AG04449 (cell line): ENCODE data around the gene ZNF239.
"Not testable (repeated sequence)": the region's sequence is repeated elsewhere in the genome, so short reads cannot be mapped to it uniquely, and the experiment has no call there.

Experiments used
- CTCF ChIA-PET: fragments of 350-600 bp; formaldehyde crosslinking; extraction: SDS; loops from one replicate; lab custom pipeline; 2021; ENCODE audit warnings: antibody characterized with exemption; lab: Yijun Ruan, JAX
- POLR2A ChIA-PET: fragments of 400-600, 350-600 bp; formaldehyde crosslinking; extraction: SDS; loops from one replicate; lab custom pipeline; 2020; ENCODE audit warnings: antibody characterized with exemption, inconsistent platforms; lab: Yijun Ruan, JAX
- DNase-seq: peaks from one replicate; pipeline ENCODE4 v3.0.0-alpha.2; 2010; ENCODE audit warnings: low read depth, low spot score
- H3K4me3 ChIP-seq: 2 replicates; pipeline ENCODE4 v1.5.1; 2011; ENCODE audit warnings: low read depth, mild to moderate bottlenecking, control low read depth, low read length
- CTCF ChIP-seq: IDR thresholded peaks from one replicate; pipeline ENCODE4 v1.5.1; 2011; ENCODE audit warnings: mild to moderate bottlenecking, moderate library complexity, low read length, control low read depth, inconsistent platforms; ENCODE audit not compliant: insufficient read depth; ENCODE audit errors: missing control alignments

The ZNF239 gene

GRCh38 chr10:43607199-43607573 lies 32.8 kb upstream of the ZNF239 start:
- CTCF ChIA-PET, result no interaction called here
- DNase-seq, result no peak
- H3K4me3 ChIP-seq, result peak overlapping the region; percentile 79
- POLR2A ChIA-PET, result interaction anchor here (0.9 kb wide), 1 partner anchor 9 kb away, joined by 3 read pairs; no protein-coding TSS in a partner anchor
- no peak for TF ChIP-seq CTCF

GRCh38 chr10:43606323-43607198 lies 32.1 kb upstream of the ZNF239 start, which contains the start of gene ZNF485:
Gene ZNF485 (plus strand): TSS chr10:43606438. CDS start chr10:43607051, 613 bp downstream.
- peak within 1 kb of the TSS; percentile 79 for H3K4me3 ChIP-seq
- no peak for DNase-seq
- ChIA-PET CTCF (no interaction called here), POLR2A (interaction anchor here (0.9 kb wide), 1 partner anchor 8 kb away, joined by 3 read pairs; no protein-coding TSS in a partner anchor)
- TF ChIP-seq CTCF, result no peak

GRCh38 chr10:43605850-43606322 lies 31.5 kb upstream of the ZNF239 start:
- no peak for TF ChIP-seq CTCF
- peak overlapping the region; percentile 79 for H3K4me3 ChIP-seq
- no peak for DNase-seq
- ChIA-PET CTCF (no interaction called here), POLR2A (no interaction called here)

- DNase-seq, POLR2A ChIA-PET, CTCF ChIA-PET, H3K4me3 ChIP-seq: not testable (repeated sequence)
Measured at GRCh38 chr10:43601576-43601975, 27.2 kb upstream of the ZNF239 start.

- DNase-seq, result no peak
- H3K4me3 ChIP-seq, result no peak overlapping the region
- ChIA-PET CTCF (no interaction called here), POLR2A (no interaction called here)
- no peak for TF ChIP-seq CTCF
Measured at GRCh38 chr10:43599333-43599732, 24.9 kb upstream of the ZNF239 start.

- ChIA-PET POLR2A (interaction anchor here (0.8 kb wide), 1 partner anchor 9 kb away, joined by 3 read pairs; no protein-coding TSS in a partner anchor), CTCF (no interaction called here)
- no peak for DNase-seq
- no peak overlapping the region for H3K4me3 ChIP-seq
- no peak for TF ChIP-seq CTCF
Measured at GRCh38 chr10:43598446-43598845, 24.0 kb upstream of the ZNF239 start.
